ENCODE results near the gene CRELD2.
"Not testable (repeated sequence)": the region's sequence is repeated elsewhere in the genome, so short reads cannot be mapped to it uniquely, and the experiment has no call there.

CRELD2 gene

GRCh38 chr22:49933236-49934159 is 15.1 kb downstream of the CRELD2 start:
- DNase-seq = no peak

- no peak for DNase-seq
Measured at GRCh38 chr22:49934160-49934890, 15.9 kb downstream of the CRELD2 start.

GRCh38 chr22:49934891-49935557 is 16.6 kb downstream of the CRELD2 start:
- peak; percentile 86 for DNase-seq

GRCh38 chr22:49935561-49935960 is 17.1 kb downstream of the CRELD2 start:
- DNase-seq = no peak

GRCh38 chr22:49936018-49936972 is 17.9 kb downstream of the CRELD2 start:
- peak; percentile 85 for DNase-seq

- peak; percentile 69 for DNase-seq
Measured at GRCh38 chr22:49936973-49937757, 18.7 kb downstream of the CRELD2 start.

GRCh38 chr22:49937758-49938564 is 19.5 kb downstream of the CRELD2 start:
- DNase-seq = peak; percentile 72

GRCh38 chr22:49938565-49939136 is 20.2 kb downstream of the CRELD2 start:
- DNase-seq = no peak

GRCh38 chr22:49941507-49942316 is 23.3 kb downstream of the CRELD2 start:
- DNase-seq = no peak

- DNase-seq = no peak
Measured at GRCh38 chr22:49942565-49943404, 24.4 kb downstream of the CRELD2 start.

GRCh38 chr22:49943405-49943765 is 25.0 kb downstream of the CRELD2 start:
- DNase-seq = no peak

GRCh38 chr22:49943771-49944398 is 25.5 kb downstream of the CRELD2 start:
- no peak for DNase-seq

- no peak for DNase-seq
Measured at GRCh38 chr22:49944399-49944891, 26.0 kb downstream of the CRELD2 start.

GRCh38 chr22:49945042-49945794 is 26.8 kb downstream of the CRELD2 start:
- not testable (repeated sequence) for DNase-seq

GRCh38 chr22:49946612-49947295 is 28.3 kb downstream of the CRELD2 start:
- DNase-seq = no peak

- no peak for DNase-seq
Measured at GRCh38 chr22:49947296-49947622, 28.8 kb downstream of the CRELD2 start.
